ENCODE results near the gene ADARB1. TPM values are rescaled to one million over a fixed set of nuclear protein-coding genes. Genes with fewer than 3 reads are reported as not detected.

Gene ADARB1
- total RNA-seq, 1 experiment from 2014 or later = 15.8 TPM

GRCh38 chr21:45067462-45068285, 6.7 kb upstream of the ADARB1 start:
- Mint-ChIP-seq H3K4me1 (peaks cover 17 to 20% of the 10 kb centered on the region in 2 experiments), H3K9me3 (no peaks in the 10 kb centered on the region), H3K4me3 (no peak overlapping the region), H3K27ac (no peak overlapping the region), H3K27me3 (ENCODE audit: low read depth) (peaks cover 2% of the 10 kb centered on the region; the same call in 1 of the 2 replicates), H3K36me3 (ENCODE audit: insufficient read depth in 1 of 3, low read depth in 3 of 3) (no peaks in the 10 kb centered on the region)
- no peak overlapping the region for H4K8ac ChIP-seq (replicated peaks; ENCODE audit: insufficient read length, low read depth, low read length)
- no peak overlapping the region for H3K56ac ChIP-seq (ENCODE audit: insufficient read length, low read depth, low read length)
- H3K4ac ChIP-seq (ENCODE audit: low read depth, low read length) = no peak overlapping the region
- no peak overlapping the region for H3K27ac ChIP-seq (ENCODE audit: insufficient read length, low read depth, low read length)
- H3K9ac ChIP-seq (ENCODE audit: extremely low read depth, insufficient read length, low read length) = no peak overlapping the region
- H2AFZ ChIP-seq (ENCODE audit: low read length) = no peak overlapping the region
- H3K4me2 ChIP-seq (ENCODE audit: insufficient read depth, insufficient read length, low read length) = no peak overlapping the region
- H2BK12ac ChIP-seq (ENCODE audit: insufficient read length, low read depth, low read length) = no peak overlapping the region
- H4K91ac ChIP-seq (ENCODE audit: insufficient read length, low read depth, low read length) = no peak overlapping the region
- no peak overlapping the region for H3K14ac ChIP-seq (ENCODE audit: insufficient read depth, low read length)
- H2BK15ac ChIP-seq (ENCODE audit: low read depth, low read length) = no peak overlapping the region
- H2AK5ac ChIP-seq (ENCODE audit: insufficient read length, low read length) = no peak overlapping the region
- TF ChIP-seq, protein P1, sequence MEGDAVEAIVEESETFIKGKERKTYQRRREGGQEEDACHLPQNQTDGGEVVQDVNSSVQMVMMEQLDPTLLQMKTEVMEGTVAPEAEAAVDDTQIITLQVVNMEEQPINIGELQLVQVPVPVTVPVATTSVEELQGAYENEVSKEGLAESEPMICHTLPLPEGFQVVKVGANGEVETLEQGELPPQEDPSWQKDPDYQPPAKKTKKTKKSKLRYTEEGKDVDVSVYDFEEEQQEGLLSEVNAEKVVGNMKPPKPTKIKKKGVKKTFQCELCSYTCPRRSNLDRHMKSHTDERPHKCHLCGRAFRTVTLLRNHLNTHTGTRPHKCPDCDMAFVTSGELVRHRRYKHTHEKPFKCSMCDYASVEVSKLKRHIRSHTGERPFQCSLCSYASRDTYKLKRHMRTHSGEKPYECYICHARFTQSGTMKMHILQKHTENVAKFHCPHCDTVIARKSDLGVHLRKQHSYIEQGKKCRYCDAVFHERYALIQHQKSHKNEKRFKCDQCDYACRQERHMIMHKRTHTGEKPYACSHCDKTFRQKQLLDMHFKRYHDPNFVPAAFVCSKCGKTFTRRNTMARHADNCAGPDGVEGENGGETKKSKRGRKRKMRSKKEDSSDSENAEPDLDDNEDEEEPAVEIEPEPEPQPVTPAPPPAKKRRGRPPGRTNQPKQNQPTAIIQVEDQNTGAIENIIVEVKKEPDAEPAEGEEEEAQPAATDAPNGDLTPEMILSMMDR (conservative IDR thresholded peaks at IDR 0.05) = no peak
- H3K27me3 ChIP-seq (ENCODE audit: insufficient read depth, low read length) = no peaks in the 10 kb centered on the region
- no peak overlapping the region for H3T11ph ChIP-seq (ENCODE audit: low read length)
- DNase-seq = no peak
- no peaks in the 10 kb centered on the region for H4K20me1 ChIP-seq (ENCODE audit: control insufficient read depth, insufficient read depth, insufficient read length)
- H3K79me2 ChIP-seq (ENCODE audit: insufficient read depth, low read length) = no peaks in the 10 kb centered on the region
- no CpG with 5 or more reads among the region's 18 CpGs for WGBS (ENCODE audit: extremely low coverage, insufficient read length, low lambda C conversion rate)
- H3K4me1 ChIP-seq (ENCODE audit: insufficient read depth, low read length) = no peaks in the 10 kb centered on the region
- no peak overlapping the region for H2BK5ac ChIP-seq (ENCODE audit: insufficient read length, low read length)
- no peak overlapping the region for H4K5ac ChIP-seq (ENCODE audit: insufficient read length, low read depth, low read length)
- no peak overlapping the region for H3K23ac ChIP-seq (ENCODE audit: insufficient read length, low read depth, low read length)
- H3K9me3 ChIP-seq (ENCODE audit: control insufficient read depth, low read depth, low read length) = no peaks in the 10 kb centered on the region
- H3K23me2 ChIP-seq (ENCODE audit: insufficient read length, low read depth, low read length, poor library complexity, severe bottlenecking) = no peaks in the 10 kb centered on the region
- H2BK20ac ChIP-seq (ENCODE audit: low read depth, low read length, poor library complexity, severe bottlenecking) = no peak overlapping the region
- no peaks in the 10 kb centered on the region for H3K79me1 ChIP-seq (ENCODE audit: insufficient read depth, low read depth, low read length, poor library complexity, severe bottlenecking)
- no peak overlapping the region for H3K18ac ChIP-seq (ENCODE audit: insufficient read length, low read depth, low read length)
- no peak overlapping the region for H2BK120ac ChIP-seq (ENCODE audit: low read depth, low read length, poor library complexity, severe bottlenecking)
